HG02588 (cell line): ENCODE results near the gene COL16A1.

ENCODE experiments used
- ATAC-seq: cut with Tn5 transposase; IDR thresholded peaks from one replicate; pipeline ENCODE4 v1.9.1; 2021; ENCODE audit warnings: mild to moderate bottlenecking, moderate library complexity; ENCODE audit not compliant: unreplicated experiment

Gene COL16A1

DNA sequence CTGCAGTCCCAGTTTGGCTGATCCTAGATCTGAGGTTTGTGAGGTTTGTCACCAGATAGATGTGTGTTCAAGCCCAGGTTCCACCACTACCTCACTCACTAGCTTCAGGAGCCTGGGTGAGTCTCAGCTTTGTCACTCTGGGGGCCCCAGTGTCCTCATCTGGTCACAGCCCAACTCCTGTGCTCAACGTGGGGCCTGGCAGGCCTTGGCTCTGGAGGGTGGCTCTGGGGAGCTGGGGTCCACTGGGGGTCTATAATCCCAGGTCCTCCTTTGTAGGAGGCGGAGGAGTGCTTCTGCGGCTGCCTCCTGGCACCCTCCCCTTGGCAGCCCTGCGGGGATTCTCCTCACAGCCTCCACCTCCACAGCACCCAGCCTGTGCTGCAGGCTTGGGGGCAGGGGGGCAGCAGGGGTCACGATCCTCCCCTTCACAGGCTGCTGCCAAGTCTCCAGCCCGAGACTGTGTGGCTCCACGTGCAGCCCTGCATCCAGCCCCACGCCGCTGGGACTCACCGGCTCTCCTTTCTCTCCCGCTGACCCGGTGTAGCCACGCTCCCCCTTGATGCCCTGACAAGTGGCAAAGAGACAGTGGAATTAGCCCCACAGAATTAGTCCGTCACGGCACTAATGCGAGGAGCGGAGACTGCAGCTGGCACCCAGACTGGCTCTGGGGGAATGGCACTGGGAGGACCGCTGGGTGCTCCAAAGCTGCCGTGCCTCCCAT is 36.6 kb downstream of the COL16A1 start:
- ATAC-seq: no peak

GRCh38 chr1:31666263-31666963 is 37.4 kb downstream of the COL16A1 start:
- no peak for ATAC-seq

- no peak for ATAC-seq
Observed at GRCh38 chr1:31665234-31665878, 38.5 kb downstream of the COL16A1 start.

DNA sequence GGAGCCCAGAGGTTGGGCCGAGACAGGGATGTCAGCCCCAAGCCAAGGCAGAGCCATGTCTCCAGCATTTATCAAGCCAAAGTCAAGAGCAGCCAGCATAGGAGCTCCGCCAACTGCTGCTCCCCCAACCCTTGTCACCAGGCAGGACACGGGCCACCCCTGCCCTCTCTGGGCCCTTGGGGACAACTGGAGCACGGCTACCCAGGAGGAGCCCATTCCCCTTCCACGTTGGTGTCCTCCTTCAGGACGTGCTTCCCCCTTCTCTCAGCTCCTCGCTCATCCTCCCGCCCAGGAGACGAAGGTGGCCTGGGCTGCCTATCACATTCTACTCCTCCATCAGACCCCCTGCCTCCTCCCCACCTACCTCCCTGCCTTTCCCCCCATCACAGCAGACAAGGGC is 39.3 kb downstream of the COL16A1 start:
- ATAC-seq: no peak

- no peak for ATAC-seq
Observed at GRCh38 chr1:31663622-31664452, 40.0 kb downstream of the COL16A1 start.

DNA sequence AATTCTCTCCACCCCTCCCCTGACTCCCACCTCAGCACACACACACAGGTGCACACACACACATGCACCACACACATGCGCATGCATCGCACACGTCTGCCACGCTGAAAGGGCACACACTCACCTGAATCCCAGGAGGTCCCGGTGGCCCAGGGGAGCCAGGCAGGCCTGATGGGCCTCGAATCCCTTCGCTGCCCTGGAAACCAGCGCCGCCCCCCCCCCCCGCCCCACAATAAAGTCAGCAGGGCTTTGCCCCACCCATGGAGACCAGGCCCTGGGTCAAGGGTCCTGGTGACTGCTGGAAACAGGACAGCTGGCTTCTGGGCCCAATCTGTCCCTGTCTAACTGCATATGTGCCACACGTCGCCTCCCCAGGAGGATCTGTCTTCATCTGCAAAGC is 41.4 kb downstream of the COL16A1 start:
- no peak for ATAC-seq

DNA sequence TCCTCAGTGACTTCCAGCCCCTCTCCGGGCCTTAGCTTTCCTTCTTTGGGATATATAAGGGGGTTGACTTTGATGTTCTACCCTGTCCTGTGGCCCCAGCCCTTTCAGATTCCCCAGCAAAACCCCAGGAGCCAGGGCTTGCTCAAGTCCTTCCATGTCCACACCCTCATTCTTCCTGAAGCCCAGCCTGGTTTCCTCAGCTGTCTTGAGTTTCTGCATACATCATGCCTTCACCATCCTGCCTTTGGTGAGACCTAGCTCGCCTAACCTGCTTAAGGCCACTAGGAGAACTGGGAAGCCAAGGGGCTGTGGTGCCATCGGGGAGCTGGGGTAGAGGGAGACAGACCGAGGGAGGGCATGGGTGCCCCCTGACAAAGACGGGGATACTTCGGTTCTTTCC is 42.0 kb downstream of the COL16A1 start:
- ATAC-seq: no peak

DNA sequence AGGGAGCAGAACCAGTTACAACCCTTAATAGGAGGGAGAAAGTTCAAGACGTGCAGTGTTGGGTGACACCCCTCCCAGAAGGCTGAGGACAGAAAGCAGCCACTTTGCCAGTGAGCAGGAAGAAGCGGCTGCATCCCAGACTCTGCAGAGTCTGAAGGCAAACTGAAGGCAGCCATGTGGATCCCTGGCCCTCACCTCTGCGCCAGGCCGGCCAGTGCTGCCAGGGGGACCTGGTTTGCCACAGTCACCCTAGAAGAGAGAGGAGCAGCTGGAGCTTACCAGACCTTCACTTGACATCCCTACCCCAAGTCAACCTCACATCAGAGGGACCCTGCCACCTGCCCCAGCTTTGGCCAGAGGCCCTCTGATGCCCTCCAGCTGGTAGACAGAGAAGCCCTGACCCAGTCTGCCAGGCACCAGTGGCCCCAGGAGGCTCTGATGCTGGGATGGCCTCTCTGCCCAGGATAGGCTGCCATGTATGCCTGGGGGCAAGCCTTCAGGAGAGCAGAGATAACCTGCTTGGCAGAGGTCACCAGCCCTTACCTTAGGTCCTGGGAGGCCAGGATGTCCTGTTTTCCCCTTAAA is 42.9 kb downstream of the COL16A1 start:
- ATAC-seq: no peak

DNA sequence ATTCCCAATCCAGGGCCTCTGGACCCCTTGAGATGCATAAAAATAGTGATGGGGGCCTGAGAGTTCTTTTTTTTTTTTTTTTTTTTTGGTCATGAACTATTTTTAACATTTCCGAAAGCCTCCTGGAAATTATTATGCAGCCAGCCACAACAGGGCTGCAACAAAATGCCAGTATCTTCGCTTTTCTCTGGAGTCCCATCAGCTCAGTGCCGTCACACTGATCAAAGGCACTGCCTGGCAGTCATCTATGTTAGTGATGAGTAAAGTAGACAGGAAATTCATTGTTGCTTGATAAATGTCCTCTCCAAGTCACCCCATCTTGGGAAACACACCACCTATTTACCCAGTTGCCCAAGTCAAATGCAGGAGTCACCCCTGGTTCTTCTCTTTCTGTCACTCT is 43.9 kb downstream of the COL16A1 start:
- no peak for ATAC-seq

GRCh38 chr1:31658721-31659120 is 45.1 kb downstream of the COL16A1 start:
- no peak for ATAC-seq

DNA sequence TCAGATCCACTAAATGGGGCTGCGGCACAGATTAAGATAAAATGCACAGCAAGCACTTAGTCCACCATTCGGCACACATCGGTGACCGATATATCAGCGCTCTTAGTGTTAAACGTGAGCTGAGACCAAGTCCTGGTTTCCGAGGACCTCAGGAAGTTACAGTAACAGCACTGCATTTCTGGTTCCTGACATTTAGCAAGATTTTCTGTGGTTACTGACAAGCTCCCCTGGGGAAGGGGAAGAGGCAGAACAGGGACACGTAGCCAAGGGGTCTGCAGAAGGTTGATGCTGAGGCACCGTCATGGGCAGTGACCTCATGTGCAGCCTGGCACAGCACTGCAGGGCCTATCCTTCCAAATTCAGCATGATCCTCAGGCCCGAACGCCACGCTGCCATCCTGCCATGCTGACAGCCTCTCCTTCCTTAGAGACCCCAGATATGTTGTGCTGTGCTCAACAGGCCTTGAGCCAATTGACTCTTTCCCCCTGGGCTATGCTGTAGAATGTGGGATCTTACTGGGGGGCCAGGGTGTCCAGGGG is 45.8 kb downstream of the COL16A1 start:
- ATAC-seq: no peak

DNA sequence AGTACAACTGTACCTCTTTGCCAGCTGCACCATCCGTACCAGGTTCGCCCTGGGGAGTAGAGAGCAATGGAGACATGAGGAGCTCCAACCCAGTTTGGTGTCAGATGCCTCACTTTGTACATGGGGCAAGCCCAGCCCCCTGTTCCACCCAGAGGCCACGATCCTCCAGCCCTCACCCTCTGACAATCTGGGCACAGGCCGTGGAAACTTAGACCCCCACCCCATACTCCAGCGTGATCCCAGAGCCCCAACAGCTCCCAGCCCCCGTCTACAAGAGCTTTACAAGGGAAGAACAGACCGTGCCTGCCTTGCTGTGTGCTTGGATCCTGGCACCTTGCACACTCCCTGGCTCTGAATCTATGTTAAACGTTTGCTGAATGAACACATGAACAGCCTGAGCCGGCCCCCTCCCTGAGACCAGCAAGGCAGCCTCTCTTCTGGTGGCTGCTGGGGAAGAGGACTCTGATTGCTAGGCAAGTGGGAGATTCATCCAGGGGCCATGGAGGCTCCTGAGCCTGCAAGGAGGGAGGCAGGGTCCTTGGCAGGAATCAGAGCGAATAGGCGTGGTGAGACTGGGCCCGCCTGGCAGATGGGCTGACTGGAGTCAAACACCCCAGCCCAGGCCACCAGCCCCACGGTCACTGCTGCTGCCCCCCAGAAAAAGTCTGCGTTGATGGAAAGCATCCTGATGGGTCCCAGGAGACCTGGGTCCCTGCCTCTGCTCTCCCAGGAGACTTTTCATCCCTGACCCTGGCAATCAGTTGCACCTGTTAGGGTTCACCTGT is 46.6 kb downstream of the COL16A1 start:
- ATAC-seq: no peak

DNA sequence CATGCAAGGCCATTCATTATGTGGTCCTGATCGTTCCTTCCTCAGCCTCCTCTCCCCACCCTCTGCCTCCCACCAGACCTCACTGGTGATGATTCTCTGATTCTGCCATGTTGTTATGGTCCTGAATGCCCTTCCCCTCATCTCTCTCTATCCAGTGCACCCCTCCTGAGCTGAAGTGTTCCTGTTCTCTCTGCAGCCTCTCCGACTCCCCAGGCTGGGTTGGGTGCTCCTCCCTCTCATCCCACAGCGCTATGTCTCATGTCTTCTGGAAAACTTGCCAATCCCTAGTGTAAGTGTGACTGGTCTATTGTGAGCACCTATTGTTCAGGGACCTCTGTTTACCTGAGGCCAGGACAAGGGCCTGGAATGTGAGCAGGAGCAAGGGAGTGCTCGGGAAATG is 48.1 kb downstream of the COL16A1 start:
- no peak for ATAC-seq

GRCh38 chr1:31655104-31655503 is 48.7 kb downstream of the COL16A1 start:
- ATAC-seq: no peak

- no peak for ATAC-seq
Observed at GRCh38 chr1:31654474-31654776, 49.4 kb downstream of the COL16A1 start.

GRCh38 chr1:31653717-31654473 is 49.9 kb downstream of the COL16A1 start:
- ATAC-seq: no peak

DNA sequence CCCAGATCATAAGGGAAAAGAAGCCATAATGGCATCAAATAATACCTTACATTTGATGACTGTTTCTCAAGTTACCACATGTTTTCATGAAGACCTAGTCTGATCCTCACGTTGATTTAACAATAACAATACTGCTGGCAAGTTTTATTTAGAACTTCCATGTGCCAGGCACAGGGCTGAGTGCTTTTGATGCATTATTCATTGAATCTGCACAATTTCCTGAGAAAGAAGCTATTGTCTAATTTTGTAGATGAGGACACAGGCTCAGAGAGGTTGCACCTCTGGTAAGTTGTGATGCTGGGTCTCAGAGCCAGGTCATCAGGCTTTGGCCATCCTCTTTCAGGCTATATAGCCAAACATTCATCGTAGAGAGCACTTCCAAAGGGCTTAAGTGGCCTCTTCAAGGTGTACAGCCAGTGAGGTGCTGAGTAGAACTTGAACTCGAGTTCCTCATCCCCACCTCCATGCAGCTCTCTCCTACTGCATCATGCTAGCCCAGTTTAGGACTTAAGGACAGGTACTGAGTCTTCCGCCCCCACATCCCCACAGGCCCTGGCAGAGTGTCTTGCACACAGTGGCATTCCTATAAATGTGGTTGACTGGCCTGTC is 50.8 kb downstream of the COL16A1 start:
- ATAC-seq: no peak

- ATAC-seq: no peak
Observed at GRCh38 chr1:31651766-31652165, 52.1 kb downstream of the COL16A1 start.

DNA sequence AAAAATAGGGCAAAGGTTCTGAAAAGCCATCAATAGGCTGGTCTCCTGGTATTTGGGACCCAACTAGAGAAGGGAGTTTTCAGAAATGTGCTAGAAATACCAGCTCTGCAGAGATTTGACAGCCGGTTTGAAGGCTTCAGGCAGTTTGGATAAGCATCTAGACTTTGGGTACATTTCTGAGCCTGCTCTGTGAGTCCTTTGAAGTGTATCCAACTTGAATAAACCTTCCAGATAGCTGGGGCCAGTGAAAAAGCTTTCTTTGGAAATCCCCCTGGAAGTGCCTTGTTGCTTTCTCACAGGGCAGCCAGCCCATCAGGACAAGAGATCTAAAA is 52.8 kb downstream of the COL16A1 start:
- no peak for ATAC-seq
